C4-2B (cell line): ENCODE measurements around the gene MLLT3.

Experiments used
- CTCF ChIP-seq: fragments of 450-650 bp; conservative IDR thresholded peaks from 2 replicates; pipeline ENCODE4 v1.5.1; 2017; ENCODE audit warnings: mild to moderate bottlenecking
- ZFX ChIP-seq: fragments of 450-650 bp; IDR thresholded peaks from 2 replicates; pipeline ENCODE4 v1.6.1; 2017

GRCh38 chr9:20367855-20368254 is 254.4 kb downstream of the MLLT3 start:
- no peak for TF ChIP-seq CTCF
- no peak for TF ChIP-seq ZFX
